Esophagus squamous epithelium (tissue), 4 donors: ENCODE data around the gene RILPL1.

Source experiments
- CTCF ChIP-seq, 6 experiments: fragments of 450-650 bp in 4 of 6; fragments of 200-600 bp in 2 of 6; sonication (generic) in 2 of 6; IDR thresholded peaks; one replicate each; pipeline ENCODE4 v1.5.1; 2016 to 2019; ENCODE audit warnings: antibody characterized with exemption in 6 of 6, mild to moderate bottlenecking in 4 of 6, moderate library complexity in 4 of 6
- POLR2A ChIP-seq, 4 donors: fragments of 450-650 bp; IDR thresholded peaks; one replicate each; pipeline ENCODE4 v1.6.1; 2017; ENCODE audit warnings: antibody characterized with exemption in 4 of 4, mild to moderate bottlenecking in 4 of 4, moderate library complexity in 3 of 4

GRCh38 chr12:123498126-123498825 lies 35.2 kb downstream of the RILPL1 start:
- TF ChIP-seq CTCF (IDR thresholded peaks at IDR 0.05) (no peak), POLR2A (IDR thresholded peaks at IDR 0.05) (no peak)
